ENCODE measurements around the gene SLX4IP.

Gene SLX4IP

DNA sequence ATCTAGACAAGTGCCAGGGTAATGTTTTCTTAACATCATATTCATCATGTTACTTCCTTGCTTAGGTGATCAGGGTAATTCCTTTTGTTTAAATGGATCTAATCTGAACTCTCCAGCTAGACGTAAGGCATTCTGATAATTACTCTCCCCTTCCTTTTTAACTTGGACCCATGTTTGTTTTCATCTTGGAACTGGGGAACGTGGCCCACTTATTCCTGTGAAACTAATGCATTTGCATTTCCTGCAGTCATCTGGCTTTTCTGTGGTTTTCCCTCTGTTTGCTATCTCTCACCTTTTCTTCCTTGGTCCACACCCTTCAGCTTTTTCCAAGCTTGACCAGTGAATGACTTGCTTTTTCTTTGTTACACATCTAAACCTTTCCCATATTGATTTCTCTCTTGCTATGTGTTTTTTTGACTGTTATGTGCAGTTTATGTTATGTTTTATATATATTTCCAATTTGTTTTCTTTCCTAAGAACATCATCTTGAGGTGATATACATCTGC lies 33.3 kb downstream of the SLX4IP start:
- TF ChIP-seq TAF1 (IDR thresholded peaks at IDR 0.05; ENCODE audit: borderline replicate concordance, insufficient read depth, low read length): no peak
- no peak for TF ChIP-seq POLR2AphosphoS5 (IDR thresholded peaks at IDR 0.05; ENCODE audit: low read depth, low read length)
- TF ChIP-seq SIN3A (IDR thresholded peaks at IDR 0.05; ENCODE audit: borderline replicate concordance, insufficient read depth, low read length): no peak
- TF ChIP-seq, protein P1, sequence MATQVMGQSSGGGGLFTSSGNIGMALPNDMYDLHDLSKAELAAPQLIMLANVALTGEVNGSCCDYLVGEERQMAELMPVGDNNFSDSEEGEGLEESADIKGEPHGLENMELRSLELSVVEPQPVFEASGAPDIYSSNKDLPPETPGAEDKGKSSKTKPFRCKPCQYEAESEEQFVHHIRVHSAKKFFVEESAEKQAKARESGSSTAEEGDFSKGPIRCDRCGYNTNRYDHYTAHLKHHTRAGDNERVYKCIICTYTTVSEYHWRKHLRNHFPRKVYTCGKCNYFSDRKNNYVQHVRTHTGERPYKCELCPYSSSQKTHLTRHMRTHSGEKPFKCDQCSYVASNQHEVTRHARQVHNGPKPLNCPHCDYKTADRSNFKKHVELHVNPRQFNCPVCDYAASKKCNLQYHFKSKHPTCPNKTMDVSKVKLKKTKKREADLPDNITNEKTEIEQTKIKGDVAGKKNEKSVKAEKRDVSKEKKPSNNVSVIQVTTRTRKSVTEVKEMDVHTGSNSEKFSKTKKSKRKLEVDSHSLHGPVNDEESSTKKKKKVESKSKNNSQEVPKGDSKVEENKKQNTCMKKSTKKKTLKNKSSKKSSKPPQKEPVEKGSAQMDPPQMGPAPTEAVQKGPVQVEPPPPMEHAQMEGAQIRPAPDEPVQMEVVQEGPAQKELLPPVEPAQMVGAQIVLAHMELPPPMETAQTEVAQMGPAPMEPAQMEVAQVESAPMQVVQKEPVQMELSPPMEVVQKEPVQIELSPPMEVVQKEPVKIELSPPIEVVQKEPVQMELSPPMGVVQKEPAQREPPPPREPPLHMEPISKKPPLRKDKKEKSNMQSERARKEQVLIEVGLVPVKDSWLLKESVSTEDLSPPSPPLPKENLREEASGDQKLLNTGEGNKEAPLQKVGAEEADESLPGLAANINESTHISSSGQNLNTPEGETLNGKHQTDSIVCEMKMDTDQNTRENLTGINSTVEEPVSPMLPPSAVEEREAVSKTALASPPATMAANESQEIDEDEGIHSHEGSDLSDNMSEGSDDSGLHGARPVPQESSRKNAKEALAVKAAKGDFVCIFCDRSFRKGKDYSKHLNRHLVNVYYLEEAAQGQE (IDR thresholded peaks at IDR 0.05; ENCODE audit: insufficient read depth in 1 of 2, low read depth in 2 of 2, low read length in 2 of 2): no peak
- no peak for TF ChIP-seq FOXP2 (optimal IDR thresholded peaks at IDR 0.05; ENCODE audit: borderline replicate concordance, extremely low read depth, extremely low read length, insufficient read depth)

DNA sequence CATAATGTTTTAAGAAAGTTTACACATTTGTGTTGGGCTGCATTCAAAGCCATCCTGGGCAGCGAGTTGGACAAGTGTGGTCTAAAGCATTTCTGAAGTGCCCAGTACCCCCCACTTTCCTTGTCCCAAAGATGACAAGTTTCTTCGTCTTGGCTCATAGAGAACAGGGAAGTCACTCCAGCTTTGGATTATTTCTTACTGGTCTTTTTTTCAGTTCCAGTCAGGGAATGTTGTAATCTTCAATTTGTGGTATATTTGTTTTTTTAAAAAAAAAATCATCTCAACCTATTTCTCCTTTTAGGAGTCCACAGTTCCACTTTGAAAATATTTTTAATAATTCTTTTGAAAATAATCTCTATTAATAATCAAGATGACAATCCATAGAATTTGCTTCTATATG lies 34.0 kb downstream of the SLX4IP start:
- TF ChIP-seq TAF1 (IDR thresholded peaks at IDR 0.05; ENCODE audit: borderline replicate concordance, insufficient read depth, low read length) (no peak), POLR2AphosphoS5 (IDR thresholded peaks at IDR 0.05; ENCODE audit: low read depth, low read length) (no peak), SIN3A (IDR thresholded peaks at IDR 0.05; ENCODE audit: borderline replicate concordance, insufficient read depth, low read length) (no peak), FOXP2 (optimal IDR thresholded peaks at IDR 0.05; ENCODE audit: borderline replicate concordance, extremely low read depth, extremely low read length, insufficient read depth) (no peak)
- TF ChIP-seq, protein P1 (IDR thresholded peaks at IDR 0.05; ENCODE audit: insufficient read depth in 1 of 2, low read depth in 2 of 2, low read length in 2 of 2): no peak

DNA sequence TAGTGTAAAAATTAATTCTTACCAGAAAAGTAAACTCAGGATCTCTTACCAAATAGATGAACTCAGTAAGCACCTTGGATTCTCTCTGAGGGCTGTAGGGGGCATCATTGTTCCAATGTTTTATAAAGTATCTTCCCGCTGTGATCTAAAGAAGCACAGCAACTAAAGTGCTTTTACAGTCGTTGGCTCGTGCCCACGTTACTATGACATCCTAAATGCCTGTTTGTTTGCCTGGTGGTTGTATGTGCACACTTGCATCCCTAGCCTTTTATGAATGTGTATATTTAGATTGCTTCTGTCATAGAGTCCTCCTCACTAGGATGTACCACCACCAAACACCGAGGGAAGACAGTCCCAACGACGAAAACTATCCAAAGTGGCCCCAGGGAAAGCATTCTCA lies 34.5 kb downstream of the SLX4IP start:
- TF ChIP-seq FOXP2 (optimal IDR thresholded peaks at IDR 0.05; ENCODE audit: borderline replicate concordance, extremely low read depth, extremely low read length, insufficient read depth) (no peak), SIN3A (IDR thresholded peaks at IDR 0.05; ENCODE audit: borderline replicate concordance, insufficient read depth, low read length) (no peak), TAF1 (IDR thresholded peaks at IDR 0.05; ENCODE audit: borderline replicate concordance, insufficient read depth, low read length) (no peak), POLR2AphosphoS5 (IDR thresholded peaks at IDR 0.05; ENCODE audit: low read depth, low read length) (no peak)
- TF ChIP-seq, protein P1 (IDR thresholded peaks at IDR 0.05; ENCODE audit: insufficient read depth in 1 of 2, low read depth in 2 of 2, low read length in 2 of 2): no peak

DNA sequence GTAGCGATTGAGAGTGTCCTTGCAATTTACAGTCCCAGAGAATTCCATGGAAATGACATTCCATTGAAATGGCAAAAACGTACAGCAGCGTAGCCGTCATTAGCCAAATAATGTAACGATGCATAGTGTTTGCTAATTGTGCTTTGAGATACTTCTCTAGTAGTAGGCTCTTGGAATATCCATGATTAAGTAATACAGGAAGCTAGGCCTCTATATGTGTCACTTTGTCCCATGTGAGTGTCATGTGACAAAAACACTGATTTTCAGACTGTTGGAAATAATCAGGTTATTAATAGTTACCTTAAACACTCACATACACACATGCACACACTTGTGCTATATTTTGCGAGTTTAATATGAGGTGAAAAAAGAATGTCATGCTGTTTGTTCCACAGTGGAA lies 35.2 kb downstream of the SLX4IP start:
- TF ChIP-seq TAF1 (IDR thresholded peaks at IDR 0.05; ENCODE audit: borderline replicate concordance, insufficient read depth, low read length) (no peak), SIN3A (IDR thresholded peaks at IDR 0.05; ENCODE audit: borderline replicate concordance, insufficient read depth, low read length) (no peak)
- TF ChIP-seq, protein P1 (IDR thresholded peaks at IDR 0.05; ENCODE audit: insufficient read depth in 1 of 2, low read depth in 2 of 2, low read length in 2 of 2): no peak

DNA sequence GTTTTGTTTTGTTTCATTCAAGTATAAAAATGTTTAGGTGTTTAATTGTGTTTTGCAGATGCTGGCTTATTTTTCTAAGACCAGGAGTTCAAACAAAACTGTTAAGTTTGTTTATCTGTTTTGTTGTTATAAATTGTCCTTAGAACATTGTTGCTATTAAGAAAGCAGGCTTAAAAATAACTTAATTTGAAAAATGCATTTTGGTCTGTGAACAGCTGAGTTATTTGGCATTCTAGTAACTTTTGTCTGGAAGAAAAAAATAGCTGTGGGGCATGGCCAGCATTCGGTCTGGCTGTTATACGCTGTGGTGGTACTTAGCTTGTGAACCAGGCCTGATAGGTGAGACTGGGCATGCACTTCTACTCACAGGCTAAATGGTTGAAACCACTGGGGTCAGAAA lies 37.8 kb downstream of the SLX4IP start:
- TF ChIP-seq POLR2AphosphoS5 (IDR thresholded peaks at IDR 0.05; ENCODE audit: low read depth, low read length) (no peak), FOXP2 (optimal IDR thresholded peaks at IDR 0.05; ENCODE audit: borderline replicate concordance, extremely low read depth, extremely low read length, insufficient read depth) (no peak), SIN3A (IDR thresholded peaks at IDR 0.05; ENCODE audit: borderline replicate concordance, insufficient read depth, low read length) (no peak), TAF1 (IDR thresholded peaks at IDR 0.05; ENCODE audit: borderline replicate concordance, insufficient read depth, low read length) (no peak)
- TF ChIP-seq, protein P1 (IDR thresholded peaks at IDR 0.05; ENCODE audit: insufficient read depth in 1 of 2, low read depth in 2 of 2, low read length in 2 of 2): no peak

Measured in PFSK-1 (cell line).